Nucleus accumbens (tissue), 56 donors: Measurements from ENCODE around the gene SAP25.
A peak's percentile ranks its signal among the peaks of the same experiment; 100 is the strongest.

ENCODE experiments used
- DNase-seq, 56 donors: peaks; one replicate each; lab custom pipeline; 2025; lab: John Stamatoyannopoulos, UW

SAP25 gene

DNA sequence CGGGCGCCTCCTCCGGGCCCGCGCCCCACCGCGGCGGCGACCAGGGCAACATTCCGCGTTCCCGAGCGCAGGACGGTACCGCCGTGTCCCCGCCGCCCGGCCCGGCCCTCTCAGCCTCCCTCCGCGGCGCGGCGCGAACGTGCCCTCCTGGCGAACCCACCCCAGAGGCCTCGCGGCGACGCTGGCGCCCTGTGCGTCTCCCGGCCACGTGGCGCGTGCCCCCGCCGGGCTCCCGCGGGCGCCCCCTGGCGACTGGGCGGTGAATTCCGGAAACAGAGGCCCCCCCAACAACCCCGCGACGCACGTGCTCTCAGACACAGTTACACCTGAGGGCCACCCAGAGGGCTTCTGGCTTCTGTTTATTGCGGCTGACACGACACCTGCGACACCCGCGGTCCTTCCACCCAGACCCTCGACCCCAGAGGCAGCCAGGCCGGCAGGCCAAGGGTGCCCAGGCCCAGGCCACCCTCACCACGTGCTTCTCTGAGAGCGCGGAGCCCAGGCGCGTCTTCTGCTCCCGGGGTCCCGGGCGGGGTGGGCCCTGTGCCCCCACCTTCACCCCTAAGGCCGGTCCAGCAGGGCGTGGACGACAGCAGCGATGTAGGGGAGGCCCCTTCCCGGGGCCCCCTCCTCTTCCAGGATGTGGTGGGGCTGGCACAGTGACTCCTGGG, at the start of gene SAP25:
Gene SAP25 (minus strand): TSS at position 210 of the 671 bp plus-strand sequence. CDS start 158 bp downstream, at position 52.
- DNase-seq: no peak

DNA sequence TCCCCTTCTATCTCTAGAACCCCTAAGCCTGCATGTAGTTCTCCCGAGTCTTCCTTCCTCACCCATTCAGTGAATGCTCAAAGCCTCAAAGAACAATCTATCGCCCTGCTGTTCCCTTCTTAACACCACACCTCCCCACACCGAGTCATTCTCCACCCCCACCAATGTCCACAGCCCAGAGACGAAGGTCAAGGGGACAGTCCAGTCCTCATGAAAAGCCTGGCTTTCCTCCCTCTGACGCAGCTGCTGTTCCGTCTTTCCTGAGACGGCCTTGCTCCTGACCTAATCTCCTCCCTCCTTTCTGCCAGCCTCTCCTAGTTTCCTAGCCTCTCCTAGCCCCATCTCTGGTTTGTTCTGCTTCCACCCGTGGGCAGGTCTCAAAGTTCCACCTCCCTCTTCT, 47.9 kb upstream of the SAP25 start:
- DNase-seq: no peak

DNA sequence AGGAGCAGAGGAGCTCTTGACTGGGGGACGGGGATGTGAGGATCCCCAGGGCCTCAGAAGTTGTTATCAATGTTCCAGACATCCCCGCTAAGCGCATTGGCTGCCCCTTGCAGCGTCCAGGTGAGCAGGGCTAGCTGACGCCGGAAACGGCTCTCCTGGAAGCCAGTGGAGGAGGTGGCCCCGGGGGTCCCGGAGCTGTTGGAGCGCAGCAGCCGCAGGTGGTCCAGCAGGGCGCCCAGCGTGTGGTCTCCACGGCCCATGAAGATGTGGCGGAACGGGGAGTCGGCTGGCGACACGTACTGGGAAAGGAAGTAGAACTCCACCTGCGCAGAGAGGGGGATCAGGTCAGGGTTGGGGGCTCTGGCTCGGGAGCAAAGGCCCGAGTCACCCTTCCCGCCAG, 47.1 kb upstream of the SAP25 start:
- no peak for DNase-seq

DNA sequence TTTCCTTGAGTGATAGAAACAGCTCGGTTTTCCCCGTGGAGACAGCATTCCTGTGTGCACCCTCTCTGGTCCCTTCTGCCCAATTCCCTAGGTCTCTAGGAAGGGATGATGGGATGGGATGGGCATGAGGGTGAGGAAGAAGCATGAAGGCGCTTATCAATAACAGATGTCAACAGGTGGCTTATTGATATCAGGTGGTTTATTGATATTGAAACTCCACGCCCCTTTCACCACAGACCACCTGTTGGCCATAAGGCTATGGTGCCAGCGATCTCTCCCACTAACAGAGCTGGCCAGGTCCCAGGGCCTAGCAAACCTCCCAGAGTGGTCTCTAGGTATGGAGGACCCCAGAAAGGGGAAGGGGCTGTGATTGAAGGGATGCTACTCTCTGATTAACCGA, 46.5 kb upstream of the SAP25 start:
- no peak for DNase-seq

- DNase-seq: no peak
Measured at GRCh38 chr7:100614308-100614861, 40.7 kb upstream of the SAP25 start.

DNA sequence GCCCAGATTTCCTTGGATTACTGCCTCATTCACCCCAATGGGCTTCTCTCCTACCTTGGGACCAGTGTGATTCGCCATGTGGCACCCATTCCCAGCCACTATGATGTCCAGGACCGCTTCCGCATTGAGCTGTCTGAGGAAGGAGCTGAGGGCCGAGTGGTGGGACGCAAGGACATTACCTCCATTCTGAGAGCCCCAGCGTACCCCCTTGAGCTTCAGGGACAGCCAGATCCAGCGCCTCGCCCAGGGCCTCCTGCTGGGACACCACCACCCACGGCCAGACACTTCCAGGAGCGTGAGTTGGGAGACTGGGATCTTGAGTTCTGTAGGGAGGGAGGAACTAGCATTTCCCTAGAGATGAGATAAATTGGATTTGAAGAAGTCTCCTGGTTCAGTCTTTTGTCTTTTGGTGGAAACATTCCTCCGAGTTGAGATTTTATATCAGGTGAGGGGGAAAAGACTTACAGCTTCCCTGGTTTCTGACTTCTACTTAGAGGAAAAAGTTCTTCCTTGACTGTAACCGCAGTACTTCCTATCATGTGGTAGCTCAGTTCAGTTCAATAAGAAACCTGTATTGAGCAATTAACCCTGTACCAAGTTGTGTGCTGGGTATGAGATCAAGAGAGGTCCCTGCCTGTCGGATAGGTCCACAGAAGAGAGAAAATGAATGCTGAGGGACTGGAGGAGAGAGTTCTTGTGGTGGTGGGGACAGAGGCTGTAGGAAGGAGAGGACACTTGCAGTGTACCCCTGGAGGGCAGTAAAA, 39.9 kb upstream of the SAP25 start:
- DNase-seq: no peak

DNA sequence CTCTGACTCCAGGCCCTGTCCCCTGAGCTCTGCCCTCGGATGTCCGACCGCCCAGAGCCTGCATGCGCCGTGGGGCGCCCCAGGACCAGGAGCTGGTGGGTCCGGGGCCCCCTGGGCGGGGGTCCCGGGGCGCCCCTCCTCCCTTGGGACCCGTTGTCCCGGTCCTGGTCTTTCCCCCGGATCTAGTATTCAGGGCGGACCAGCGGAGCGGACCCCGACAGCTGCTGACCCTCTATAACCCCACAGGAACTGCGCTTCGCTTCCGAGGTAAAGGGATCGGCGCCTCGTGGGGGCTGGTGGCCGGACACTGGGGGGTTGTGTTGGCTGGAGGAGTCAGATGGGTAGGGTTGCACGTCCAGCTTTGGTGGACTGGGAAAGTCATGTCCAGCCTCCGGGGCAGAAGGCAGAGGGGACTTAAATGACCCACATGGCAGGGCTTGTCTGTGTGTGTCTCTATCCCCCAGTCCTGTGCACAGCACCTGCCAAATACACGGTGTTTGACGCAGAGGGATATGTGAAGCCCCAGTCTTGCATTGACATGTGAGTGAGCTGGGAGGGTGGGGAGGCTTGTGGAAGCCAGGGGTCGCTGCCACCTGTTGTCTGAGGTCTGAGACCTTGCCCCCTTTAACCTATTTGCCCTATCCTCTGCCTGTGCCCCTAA, 39.2 kb upstream of the SAP25 start:
- DNase-seq: peak in 5 of 56 donors; percentile 4 to 21 (median 9)

DNA sequence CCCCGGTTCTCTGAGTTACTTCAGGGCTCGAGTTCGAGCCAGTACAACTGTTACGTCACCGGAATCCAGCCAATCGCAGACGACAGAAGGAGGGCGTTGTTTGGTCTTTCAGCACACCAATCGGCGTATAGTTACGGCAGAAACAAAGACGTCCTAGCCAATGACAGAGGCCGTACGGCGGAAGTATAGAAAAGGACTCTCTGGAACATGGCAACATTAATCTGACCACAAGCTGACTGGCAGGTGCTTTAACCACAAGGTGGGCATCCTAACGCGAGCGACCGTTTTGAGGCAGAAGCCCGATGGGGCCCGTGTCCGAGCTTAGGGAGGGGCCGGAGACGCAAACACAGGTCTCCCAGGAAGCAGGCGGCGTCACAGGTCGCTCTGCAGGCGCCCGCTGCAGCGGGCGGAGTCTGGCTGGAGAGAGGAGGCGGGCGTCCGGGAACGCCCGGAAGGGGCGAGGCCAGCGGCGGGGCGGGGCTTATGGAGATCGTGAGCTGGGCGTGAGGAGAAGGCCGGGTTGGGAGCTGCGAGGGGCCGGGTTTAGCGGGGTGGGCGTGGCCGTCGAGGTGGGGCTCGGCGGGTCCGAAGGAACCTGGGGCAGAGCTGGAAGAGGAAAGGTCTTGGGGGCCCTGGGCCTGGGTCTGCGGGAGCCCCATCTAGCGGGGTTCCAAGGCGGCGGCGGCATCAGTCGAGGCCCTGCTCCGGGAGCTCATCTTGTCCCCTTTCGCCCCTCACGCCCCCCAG, 38.5 kb upstream of the SAP25 start, which contains the start of gene MOSPD3:
Gene MOSPD3 (plus strand): TSS at position 558 of the 747 bp plus-strand sequence. CDS start 252 bp downstream, outside the sequence.
- DNase-seq: peak; percentile 89 to 100 (median 99)

GRCh38 chr7:100609958-100610357, 36.3 kb upstream of the SAP25 start:
- no peak for DNase-seq

DNA sequence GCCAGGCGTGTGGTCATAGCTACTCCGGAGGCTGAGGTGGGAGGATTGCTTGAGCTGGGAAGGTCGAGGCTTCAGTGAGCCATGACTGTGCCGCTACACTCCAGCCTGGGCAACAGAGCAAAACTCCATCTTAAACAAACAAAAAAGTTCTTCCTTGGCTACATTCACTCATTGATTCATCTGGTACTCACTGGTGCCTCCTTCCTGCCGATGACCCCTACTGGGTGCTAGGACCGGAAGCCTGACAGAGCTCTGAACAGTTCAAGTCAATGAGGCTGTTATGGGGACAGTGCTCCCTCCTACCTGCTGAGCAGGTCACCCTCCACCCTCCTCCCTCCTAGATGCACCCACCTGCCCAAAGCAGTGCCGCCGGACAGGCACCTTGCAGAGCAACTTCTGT, 33.4 kb upstream of the SAP25 start:
- no peak for DNase-seq

GRCh38 chr7:100606313-100606712, 32.6 kb upstream of the SAP25 start:
- no peak for DNase-seq

DNA sequence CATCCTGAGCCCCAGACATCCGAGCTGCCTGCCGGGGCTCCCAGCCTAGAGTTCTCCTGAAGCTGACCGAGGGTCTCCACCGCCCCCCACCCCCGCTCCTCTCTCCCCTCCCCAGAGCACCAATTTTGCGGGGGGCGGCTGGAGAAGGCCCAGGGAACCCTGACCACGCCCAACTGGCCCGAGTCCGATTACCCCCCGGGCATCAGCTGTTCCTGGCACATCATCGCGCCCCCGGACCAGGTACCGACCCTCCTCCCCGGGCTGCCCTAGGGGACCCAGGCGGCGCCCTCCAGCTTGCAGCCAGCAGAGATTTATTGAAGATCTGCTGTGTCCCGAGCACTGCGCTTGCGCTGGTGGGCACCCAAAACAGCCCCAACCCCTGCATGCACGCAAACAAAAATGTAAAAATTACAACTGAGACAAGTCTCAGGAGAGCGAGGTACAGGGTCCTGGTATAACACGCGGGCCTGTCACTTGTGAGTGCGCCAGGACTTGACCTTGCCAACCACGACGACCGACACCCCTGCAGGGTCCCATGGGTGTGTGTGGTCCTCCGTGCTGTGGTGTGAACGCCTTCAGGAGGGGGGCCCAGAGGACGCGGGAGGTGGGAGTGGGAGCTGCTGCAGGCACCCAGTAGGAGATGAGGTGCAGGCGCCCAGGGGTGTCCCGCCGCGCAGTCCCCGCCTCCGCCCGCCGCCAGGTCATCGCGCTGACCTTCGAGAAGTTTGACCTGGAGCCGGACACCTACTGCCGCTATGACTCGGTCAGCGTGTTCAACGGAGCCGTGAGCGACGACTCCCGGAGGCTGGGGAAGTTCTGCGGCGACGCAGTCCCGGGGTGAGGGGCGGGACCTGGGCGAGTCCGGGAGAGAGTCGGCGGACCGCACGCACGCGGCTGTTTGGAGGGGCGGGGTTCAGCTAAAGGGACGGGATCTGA, 31.5 kb upstream of the SAP25 start:
- peak in 2 of 56 donors; percentile 16 to 24 for DNase-seq

DNA sequence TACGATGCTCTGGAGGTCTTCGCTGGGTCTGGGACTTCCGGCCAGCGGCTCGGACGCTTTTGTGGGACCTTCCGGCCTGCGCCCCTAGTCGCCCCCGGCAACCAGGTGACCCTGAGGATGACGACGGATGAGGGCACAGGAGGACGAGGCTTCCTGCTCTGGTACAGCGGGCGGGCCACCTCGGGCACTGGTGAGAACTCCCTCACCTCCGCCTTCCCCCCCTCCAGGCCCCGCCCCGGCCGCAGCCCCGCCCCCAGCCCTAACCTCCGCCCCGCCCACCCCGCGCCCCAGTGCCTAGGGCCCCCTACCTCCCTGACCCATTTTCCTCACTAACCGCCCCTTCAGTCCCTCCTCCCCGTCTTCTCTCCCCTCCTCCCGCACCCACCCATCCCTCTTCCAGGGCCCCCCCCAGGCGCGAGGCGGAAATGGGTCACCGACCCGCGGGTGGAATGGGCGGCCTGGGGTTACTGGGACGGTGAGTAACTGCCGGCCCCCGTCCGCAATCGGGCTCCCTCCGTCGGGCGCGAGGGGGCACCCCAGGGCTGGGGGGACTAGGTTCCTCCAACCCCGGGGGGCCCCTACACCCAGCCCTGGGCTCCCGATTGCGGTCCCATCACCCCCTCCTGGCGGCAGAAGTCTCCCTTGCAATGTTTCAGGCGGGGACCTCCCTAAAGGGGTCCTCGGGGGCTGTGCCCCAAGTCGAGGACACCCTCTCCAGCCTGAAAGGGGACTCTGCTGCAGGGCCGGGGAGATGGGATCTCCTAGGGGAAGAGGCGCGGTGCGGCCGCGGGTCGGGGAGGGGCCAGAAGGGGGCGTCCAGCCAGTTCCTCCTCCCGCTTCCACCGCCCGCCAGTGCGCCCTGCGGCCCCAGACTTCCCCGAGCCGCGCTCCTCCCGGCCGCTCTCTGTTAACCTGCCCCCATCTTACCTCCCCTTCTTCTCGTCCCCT, 30.6 kb upstream of the SAP25 start:
- DNase-seq: peak in 29 of 56 donors; percentile 7 to 65 (median 25)

GRCh38 chr7:100603726-100604027, 30.0 kb upstream of the SAP25 start:
- DNase-seq: no peak

DNA sequence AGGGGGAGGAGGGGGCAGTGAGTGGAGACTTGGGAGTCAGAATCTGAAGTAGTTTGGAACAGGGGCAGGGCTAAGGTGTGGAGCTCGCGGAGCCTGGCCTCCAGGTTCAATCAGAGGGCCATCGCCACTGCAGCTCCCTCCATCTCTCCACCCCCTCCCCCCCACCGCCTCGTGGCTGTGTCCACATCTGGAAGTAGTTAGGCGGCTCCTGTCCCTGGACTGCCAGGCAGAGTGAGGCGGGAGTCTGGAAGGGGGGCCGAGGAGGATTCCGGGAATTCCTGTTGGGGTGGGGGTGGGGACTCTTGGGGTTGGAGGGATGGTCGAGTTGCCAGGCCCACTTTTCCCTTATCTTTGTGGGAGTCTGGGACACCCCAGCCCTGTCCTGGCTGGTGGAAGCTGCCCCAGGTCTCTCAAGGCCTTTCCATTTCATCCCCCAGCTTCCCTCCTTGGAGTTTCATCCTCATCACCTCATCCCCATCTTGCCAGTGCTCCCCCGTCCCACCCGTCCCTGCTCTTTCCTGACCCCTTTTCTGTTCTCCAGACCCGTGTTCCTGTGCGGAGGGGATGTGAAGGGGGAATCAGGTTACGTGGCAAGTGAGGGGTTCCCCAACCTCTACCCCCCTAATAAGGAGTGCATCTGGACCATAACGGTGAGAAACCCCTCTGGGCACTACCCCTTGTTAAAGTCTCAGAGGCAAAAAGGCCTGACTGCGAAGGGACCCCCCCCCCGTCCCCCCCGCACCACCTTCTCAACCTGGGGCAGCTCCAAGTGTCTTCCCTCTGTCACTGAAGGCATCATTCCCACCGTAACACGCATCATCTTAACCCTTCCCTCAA, 29.4 kb upstream of the SAP25 start:
- no peak for DNase-seq

GRCh38 chr7:100600730-100601038, 27.0 kb upstream of the SAP25 start:
- no peak for DNase-seq

- DNase-seq: no peak
Measured at GRCh38 chr7:100599911-100600729, 26.4 kb upstream of the SAP25 start.
